Keratinocyte (primary cell): Measurements from ENCODE around the gene CAPNS1. TPM values are rescaled to one million over a fixed set of nuclear protein-coding genes. Genes with fewer than 3 reads are reported as not detected.

ENCODE experiments used
- DNase-seq: peaks from one replicate; pipeline ENCODE4 v3.0.0-alpha.2; 2011; ENCODE audit warnings: low read depth, missing footprints, low spot score
- FAIRE-seq: peaks from 2 replicates; lab custom pipeline; 2011; peaks lifted over from hg19 to GRCh38; lab: Jason Lieb, UNC
- H2AFZ ChIP-seq: 2 replicates; pipeline ENCODE4 v1.6.0; 2012; ENCODE audit warnings: low read length, control low read depth, inconsistent platforms; ENCODE audit not compliant: control insufficient read depth
- H3K27ac ChIP-seq: 2 replicates; pipeline ENCODE4 v1.5.1; 2011; ENCODE audit warnings: low read length; ENCODE audit not compliant: control insufficient read depth, insufficient read depth
- H3K27me3 ChIP-seq: 3 replicates; pipeline ENCODE4 v1.6.0; 2011; ENCODE audit warnings: low read length; ENCODE audit not compliant: control insufficient read depth, insufficient read depth; ENCODE audit errors: extremely low read depth
- H3K36me3 ChIP-seq, 2 experiments: 2 replicates in 1 of 2; 3 replicates in 1 of 2; pipeline ENCODE4 v1.5.1; 2011; ENCODE audit warnings: low read length in 2 of 2, mild to moderate bottlenecking in 1 of 2; ENCODE audit not compliant: control insufficient read depth in 2 of 2, insufficient read depth in 2 of 2; ENCODE audit errors: extremely low read depth in 1 of 2
- H3K4me1 ChIP-seq: 3 replicates; pipeline ENCODE4 v1.5.1; 2011; ENCODE audit warnings: low read length; ENCODE audit not compliant: control insufficient read depth, insufficient read depth; ENCODE audit errors: extremely low read depth
- H3K4me2 ChIP-seq: 3 replicates; pipeline ENCODE4 v1.6.0; 2011; ENCODE audit warnings: low read depth, low read length; ENCODE audit not compliant: control insufficient read depth, insufficient read depth; ENCODE audit errors: extremely low read depth
- H3K4me3 ChIP-seq, 3 experiments: fragments of 200-600 bp in 1 of 3; sonication (generic) in 1 of 3; 2 replicates in 2 of 3; 3 replicates in 1 of 3; pipeline ENCODE4 v1.5.1; 2011 to 2016; ENCODE audit warnings: low read length in 3 of 3, mild to moderate bottlenecking in 3 of 3, control low read depth in 2 of 3, inconsistent platforms in 1 of 3, low read depth in 1 of 3, mixed read lengths in 1 of 3, mixed run types in 1 of 3, moderate library complexity in 1 of 3; ENCODE audit not compliant: control insufficient read depth in 2 of 3, insufficient read depth in 2 of 3; ENCODE audit errors: extremely low read depth in 1 of 3
- H3K79me2 ChIP-seq: 2 replicates; pipeline ENCODE4 v1.6.0; 2012; ENCODE audit warnings: low read length; ENCODE audit not compliant: control insufficient read depth, insufficient read depth
- H3K9ac ChIP-seq: 3 replicates; pipeline ENCODE4 v1.6.0; 2011; ENCODE audit warnings: low read length; ENCODE audit not compliant: control insufficient read depth, insufficient read depth; ENCODE audit errors: extremely low read depth
- H3K9me1 ChIP-seq: 3 replicates; pipeline ENCODE4 v1.6.0; 2011; ENCODE audit warnings: low read length; ENCODE audit not compliant: control insufficient read depth, insufficient read depth; ENCODE audit errors: extremely low read depth
- H3K9me3 ChIP-seq: 2 replicates; pipeline ENCODE4 v1.5.1; 2012; ENCODE audit warnings: low read depth, low read length; ENCODE audit not compliant: control insufficient read depth
- H4K20me1 ChIP-seq: 3 replicates; pipeline ENCODE4 v1.6.0; 2011; ENCODE audit warnings: low read length; ENCODE audit not compliant: control insufficient read depth, insufficient read depth; ENCODE audit errors: extremely low read depth
- EZH2 ChIP-seq: IDR thresholded peaks from one replicate; pipeline ENCODE4 v1.6.1; 2012; ENCODE audit warnings: inconsistent platforms, mild to moderate bottlenecking, low read length, moderate library complexity
- dilution Hi-C: fragments of 300-500 bp; cut with MboI; formaldehyde crosslinking; loops from one replicate; pipeline ENCODE4 v1.7.0; 2020; ENCODE audit warnings: low sequenced_read_pairs; ENCODE audit not compliant: extremely low pct_ligation_motif_present
- polyA plus RNA-seq, 5 experiments: library from polyadenylated mRNA; depleted of rRNA in 3 of 5; stranded (reverse) in 3 of 5; stranded (forward) in 1 of 5; unstranded in 1 of 5; fragments of >200 nt; gene quantifications; 1 replicate in 1 of 5; 2 replicates in 3 of 5; 3 replicates in 1 of 5; pipeline versions ENCODE4 v1.2.1 to v1.2.3, GENCODE V29; 2011 to 2012; ENCODE audit warnings: missing spikeins in 2 of 5, low read depth in 1 of 5, low replicate concordance in 1 of 5
- TF ChIP-seq, protein P1 (sequence below), 3 experiments: IDR thresholded peaks in 1 of 3; conservative IDR thresholded peaks in 1 of 3; optimal IDR thresholded peaks in 1 of 3; 2 replicates in 2 of 3; 3 replicates in 1 of 3; pipeline versions ENCODE3 to v1.5.1; 2011; ENCODE audit warnings: low read length in 3 of 3, mild to moderate bottlenecking in 3 of 3, moderate library complexity in 2 of 3, control low read depth in 1 of 3, inconsistent platforms in 1 of 3; ENCODE audit not compliant: insufficient read depth in 2 of 3; ENCODE audit errors: extremely low read depth in 1 of 3

The CAPNS1 gene
- polyA plus RNA-seq, 1 donor (not counting 4 experiments of a cell fraction or from before 2014, with no cell fraction given), result 884 TPM

DNA sequence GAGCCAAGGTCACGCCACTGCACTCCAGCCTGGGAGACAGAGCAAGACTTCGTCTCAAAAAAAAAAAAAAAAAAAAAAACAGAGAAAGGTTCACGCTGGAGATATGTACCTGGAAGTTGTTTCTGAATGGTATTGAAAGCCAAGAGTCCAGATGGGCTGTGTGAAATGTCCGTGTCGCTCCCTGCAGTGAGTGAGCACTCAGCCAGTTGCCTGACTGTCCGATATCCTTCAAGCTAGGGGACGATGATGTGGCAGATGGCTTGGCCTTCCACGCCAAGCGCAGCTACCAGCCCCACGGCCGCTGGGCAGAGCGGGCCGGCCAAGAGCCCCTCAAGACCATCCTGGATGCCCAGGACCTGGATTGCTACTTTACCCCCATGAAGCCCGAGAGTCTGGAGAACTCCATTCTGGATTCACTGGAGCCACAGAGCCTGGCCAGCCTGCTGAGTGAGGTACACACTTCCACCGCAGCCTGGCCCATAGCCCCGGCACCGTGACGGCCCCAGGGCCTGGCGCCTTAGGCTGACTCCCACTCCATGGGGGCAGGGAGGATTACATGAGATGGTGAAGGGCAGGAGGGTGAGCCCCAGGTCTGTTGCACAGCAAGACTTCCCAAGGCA, 40.6 kb upstream of the CAPNS1 start:
- no peak overlapping the region for H3K4me3 ChIP-seq
- FAIRE-seq (no peak), DNase-seq (no peak)
- peaks cover 19% of the 10 kb centered on the region for H3K4me1 ChIP-seq
- no peak overlapping the region for H3K9ac ChIP-seq
- no peaks in the 10 kb centered on the region for H4K20me1 ChIP-seq
- no peak overlapping the region for H3K27ac ChIP-seq
- no peaks in the 10 kb centered on the region for H3K9me3 ChIP-seq
- no peak overlapping the region for H3K4me2 ChIP-seq
- no peaks in the 10 kb centered on the region for H3K79me2 ChIP-seq
- no peak overlapping the region for H2AFZ ChIP-seq
- no peaks in the 10 kb centered on the region for H3K27me3 ChIP-seq
- TF ChIP-seq EZH2, result no peak
- TF ChIP-seq, protein P1, sequence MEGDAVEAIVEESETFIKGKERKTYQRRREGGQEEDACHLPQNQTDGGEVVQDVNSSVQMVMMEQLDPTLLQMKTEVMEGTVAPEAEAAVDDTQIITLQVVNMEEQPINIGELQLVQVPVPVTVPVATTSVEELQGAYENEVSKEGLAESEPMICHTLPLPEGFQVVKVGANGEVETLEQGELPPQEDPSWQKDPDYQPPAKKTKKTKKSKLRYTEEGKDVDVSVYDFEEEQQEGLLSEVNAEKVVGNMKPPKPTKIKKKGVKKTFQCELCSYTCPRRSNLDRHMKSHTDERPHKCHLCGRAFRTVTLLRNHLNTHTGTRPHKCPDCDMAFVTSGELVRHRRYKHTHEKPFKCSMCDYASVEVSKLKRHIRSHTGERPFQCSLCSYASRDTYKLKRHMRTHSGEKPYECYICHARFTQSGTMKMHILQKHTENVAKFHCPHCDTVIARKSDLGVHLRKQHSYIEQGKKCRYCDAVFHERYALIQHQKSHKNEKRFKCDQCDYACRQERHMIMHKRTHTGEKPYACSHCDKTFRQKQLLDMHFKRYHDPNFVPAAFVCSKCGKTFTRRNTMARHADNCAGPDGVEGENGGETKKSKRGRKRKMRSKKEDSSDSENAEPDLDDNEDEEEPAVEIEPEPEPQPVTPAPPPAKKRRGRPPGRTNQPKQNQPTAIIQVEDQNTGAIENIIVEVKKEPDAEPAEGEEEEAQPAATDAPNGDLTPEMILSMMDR (optimal IDR thresholded peaks at IDR 0.05 in 1 of 3, IDR thresholded peaks at IDR 0.05 in 1 of 3, conservative IDR thresholded peaks at IDR 0.05 in 1 of 3; ENCODE audit: extremely low read depth in 1 of 3, insufficient read depth in 2 of 3, low read length in 3 of 3), result no peak
- H3K36me3 ChIP-seq, result peaks cover 1 to 11% of the 10 kb centered on the region in 2 experiments
- dilution Hi-C loops, result no loop called here
- no peaks in the 10 kb centered on the region for H3K9me1 ChIP-seq

- Histone ChIP-seq H3K9me1 (no peaks in the 10 kb centered on the region), H4K20me1 (no peaks in the 10 kb centered on the region), H3K9ac (no peak overlapping the region), H3K4me3 (no peak overlapping the region), H3K79me2 (no peaks in the 10 kb centered on the region), H3K4me1 (peaks cover 23% of the 10 kb centered on the region), H3K4me2 (no peak overlapping the region), H3K27ac (no peak overlapping the region), H3K9me3 (no peaks in the 10 kb centered on the region), H3K27me3 (no peaks in the 10 kb centered on the region), H2AFZ (no peak overlapping the region), H3K36me3 (peaks cover 1 to 21% of the 10 kb centered on the region in 2 experiments)
- dilution Hi-C loops, result no loop called here
- FAIRE-seq (no peak), DNase-seq (no peak)
- TF ChIP-seq EZH2, result no peak
- TF ChIP-seq, protein P1 (optimal IDR thresholded peaks at IDR 0.05 in 1 of 3, IDR thresholded peaks at IDR 0.05 in 1 of 3, conservative IDR thresholded peaks at IDR 0.05 in 1 of 3; ENCODE audit: extremely low read depth in 1 of 3, insufficient read depth in 2 of 3, low read length in 3 of 3), result no peak
These were observed 39.4 kb upstream of the CAPNS1 start for GRCh38 chr19:36100476-36100875.
